Hematopoietic multipotent progenitor cell treated with erythropoietin and hydrocortisone succinate and interleukin-3 and kit ligand, for 17 days (in vitro differentiated cells): ENCODE measurements around the gene MGAT4C.

Experiments
- DNase-seq: peaks from one replicate; pipeline ENCODE4 v3.0.0-alpha.2; 2015; ENCODE audit warnings: low spot score

MGAT4C gene

DNA sequence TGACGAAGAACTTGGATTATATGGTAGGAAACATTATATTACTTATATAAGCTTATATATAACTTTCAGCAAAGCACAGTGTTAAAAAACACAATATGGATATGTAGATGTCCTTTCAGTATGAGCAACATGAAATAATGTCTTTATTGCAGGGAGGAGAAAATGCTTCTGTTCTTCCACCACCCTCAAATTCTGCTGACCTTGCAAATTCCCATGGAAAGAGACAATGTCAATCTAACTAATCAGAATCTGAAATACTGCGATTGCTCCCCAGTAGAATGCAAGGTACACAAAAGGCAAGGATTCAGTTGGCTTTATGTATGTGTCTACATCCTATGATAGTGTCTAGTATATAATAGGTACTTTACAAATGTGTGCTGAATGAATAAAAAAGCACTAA lies 26.4 kb downstream of the MGAT4C start:
- DNase-seq: no peak

DNA sequence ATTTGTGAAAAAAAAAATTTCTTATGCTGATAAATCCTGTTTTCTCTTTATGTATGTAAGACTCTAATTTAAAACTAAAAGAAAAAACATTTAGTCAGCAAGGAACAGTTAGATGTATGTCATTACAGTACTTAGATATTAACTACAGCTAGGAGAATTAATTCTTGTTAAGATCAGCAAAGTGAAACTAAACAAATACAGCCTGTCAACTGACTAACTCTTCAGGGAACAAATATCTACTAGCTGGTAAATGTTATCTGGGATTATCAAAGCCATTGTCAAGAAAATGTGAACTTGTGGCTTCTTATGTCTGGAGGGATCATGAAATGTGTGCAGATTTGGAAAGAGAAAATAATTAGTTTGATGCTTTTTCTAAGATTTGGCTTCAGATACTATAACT lies 27.5 kb downstream of the MGAT4C start:
- no peak for DNase-seq

DNA sequence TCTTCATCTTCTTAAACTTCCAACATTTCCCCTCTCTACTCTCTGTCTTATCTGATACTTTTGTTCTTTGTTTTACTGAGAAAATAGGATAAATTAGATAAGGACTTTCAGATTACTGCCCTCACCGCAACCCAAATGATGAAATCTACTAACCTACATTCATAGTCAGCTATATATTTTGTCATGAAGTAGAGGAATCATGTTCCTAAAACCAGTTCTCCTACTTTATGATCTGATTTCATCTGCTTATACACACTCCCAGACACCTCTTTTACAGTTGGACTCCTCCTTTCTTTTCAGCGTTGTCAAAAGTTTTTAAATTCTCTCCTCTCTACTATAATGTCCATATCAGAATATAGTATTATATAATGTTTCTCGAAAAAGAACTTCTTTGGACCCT lies 29.7 kb downstream of the MGAT4C start:
- no peak for DNase-seq

DNA sequence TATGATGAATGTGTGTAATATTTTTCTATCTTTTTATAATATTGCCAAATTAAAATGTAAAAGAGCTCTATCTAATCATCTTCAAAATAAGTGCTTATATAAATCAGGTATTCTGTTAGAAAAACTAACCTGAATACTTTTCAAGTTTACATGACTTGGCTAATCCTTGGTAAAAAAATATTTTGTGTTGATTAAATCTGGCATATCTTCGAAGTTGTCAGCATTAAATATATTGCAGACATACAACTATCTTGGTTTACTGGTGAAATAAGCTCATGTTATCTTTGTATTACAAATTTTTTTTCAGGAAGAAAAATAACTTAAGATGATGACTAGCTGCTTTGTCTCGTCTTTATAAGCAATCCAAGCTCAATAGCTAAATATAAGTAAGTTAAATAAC lies 39.6 kb downstream of the MGAT4C start:
- DNase-seq: no peak

DNA sequence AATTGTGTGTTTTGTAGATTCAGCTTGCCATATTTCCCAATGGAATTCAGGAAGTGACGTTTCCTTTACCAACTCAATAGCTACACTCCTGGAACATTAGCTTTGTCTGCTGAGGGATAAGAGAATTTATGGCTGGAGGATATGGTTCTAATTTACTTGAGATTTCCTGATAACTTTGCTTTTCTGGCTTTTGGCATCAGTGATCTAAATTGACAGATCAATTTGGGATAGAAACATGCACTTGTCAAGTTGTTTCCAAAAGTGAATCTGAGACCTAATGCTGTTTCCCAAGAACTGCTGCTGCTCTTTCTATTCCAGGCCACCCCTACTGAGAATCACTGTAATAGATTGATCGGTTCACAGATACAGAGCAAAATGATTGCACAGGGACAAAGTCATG lies 43.2 kb downstream of the MGAT4C start:
- DNase-seq: no peak

DNA sequence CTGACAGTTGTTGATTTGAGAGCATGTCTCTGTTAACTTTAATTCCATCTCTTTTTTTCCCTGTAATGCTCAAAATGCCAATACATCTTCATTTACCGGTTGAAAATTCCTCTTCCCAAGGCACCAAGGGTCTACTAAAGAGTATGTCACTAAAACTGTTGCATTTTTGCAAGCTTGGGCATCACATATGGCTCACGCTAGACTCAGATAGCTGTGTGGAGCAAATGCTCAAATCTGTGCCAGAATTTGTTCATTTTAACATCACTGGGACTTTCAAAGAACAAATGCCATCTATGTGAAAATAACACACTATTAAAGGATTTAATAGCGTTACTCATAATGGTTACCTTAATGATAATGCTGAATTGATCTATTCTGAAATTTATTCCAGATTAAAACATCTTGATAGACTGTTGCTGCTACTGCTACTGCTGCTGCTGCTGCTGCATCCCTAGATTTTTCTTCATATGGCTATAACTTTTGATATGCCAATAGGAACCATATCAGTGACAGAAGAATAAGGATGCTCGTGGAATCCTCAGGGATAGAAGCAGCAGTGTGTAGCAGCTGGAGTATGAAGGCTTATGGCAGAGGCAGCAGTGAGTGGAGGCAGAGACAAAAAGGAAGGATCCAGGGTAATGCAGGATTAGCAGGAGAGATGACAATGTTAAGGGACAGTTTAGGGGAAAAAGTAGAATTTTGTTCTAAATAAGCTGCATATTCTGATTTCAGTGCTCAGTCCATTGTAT lies 57.3 kb downstream of the MGAT4C start:
- DNase-seq: no peak

DNA sequence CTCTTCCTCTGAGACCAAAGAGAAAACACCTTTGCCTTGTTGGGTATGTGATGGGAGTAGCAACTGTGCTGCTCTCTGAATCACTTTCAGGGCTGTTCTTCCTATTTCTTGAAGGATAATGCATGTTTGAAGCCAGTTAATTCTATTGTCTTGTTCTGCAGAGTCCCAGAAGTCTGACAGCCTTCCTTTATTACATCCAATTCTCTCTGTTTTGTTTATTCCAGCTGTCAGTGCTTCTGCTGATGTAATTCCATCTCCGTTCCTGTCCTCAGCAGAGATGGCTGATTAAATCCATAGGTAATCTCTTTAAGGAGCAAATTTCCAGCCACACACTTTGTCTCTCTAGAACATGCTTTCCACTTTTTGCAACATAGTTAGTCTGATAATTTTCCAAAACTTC lies 59.7 kb downstream of the MGAT4C start:
- DNase-seq: no peak

DNA sequence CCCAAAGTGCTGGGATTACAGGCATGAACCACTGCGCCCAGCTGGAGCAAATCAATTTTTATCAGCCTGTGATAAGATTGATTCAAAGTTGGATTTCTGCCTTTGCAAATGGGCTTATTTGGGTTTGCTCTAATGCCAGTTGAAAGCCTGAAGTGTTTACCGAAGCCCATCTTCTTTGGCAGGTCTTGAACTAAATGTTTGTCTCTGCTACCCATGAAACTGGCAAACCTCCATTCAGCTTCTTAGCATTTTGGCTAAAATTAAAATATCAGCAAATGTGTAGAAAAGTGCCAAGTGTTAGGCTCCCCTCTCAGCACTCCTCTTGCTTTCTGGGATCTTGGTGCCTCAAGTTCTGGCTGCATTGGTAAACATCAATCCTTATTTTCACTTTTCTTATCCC lies 61.5 kb downstream of the MGAT4C start:
- DNase-seq: no peak

DNA sequence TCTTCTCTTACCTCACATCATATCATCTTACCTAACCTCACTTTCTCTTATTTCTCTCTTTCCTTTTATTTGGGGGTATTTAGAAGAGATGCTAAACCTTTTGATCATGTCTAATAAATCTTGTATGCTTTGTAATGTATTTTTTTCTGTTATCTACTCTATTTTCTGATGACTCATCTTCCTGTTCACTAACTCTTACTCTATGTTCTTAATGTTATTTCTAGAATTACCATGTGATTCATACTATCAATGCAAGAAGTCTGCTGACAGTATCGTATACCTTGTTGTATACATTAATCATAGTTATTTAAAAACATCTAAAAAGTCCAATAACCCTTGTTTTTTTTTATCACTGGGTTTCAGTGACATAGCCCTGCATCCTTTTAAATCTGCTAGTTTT lies 62.3 kb downstream of the MGAT4C start:
- no peak for DNase-seq

DNA sequence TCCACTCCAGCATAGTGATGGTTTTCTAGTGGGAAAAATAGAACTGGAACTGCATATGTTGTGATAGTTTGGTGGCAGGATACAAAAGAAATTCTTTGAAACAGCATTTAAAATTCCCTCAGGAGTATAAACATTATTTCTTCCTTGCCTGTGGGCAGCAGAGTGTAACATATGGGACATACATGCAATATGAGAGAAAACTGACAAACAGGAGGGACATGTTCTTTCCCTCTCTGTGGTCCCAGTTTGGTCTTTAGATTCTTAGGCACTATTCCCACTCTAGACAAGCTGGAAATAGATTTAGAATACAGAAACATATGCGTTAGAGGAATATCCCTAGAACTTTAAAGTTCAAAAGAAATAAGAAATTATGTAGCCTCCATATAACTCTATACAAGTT lies 68.0 kb downstream of the MGAT4C start:
- DNase-seq: no peak

DNA sequence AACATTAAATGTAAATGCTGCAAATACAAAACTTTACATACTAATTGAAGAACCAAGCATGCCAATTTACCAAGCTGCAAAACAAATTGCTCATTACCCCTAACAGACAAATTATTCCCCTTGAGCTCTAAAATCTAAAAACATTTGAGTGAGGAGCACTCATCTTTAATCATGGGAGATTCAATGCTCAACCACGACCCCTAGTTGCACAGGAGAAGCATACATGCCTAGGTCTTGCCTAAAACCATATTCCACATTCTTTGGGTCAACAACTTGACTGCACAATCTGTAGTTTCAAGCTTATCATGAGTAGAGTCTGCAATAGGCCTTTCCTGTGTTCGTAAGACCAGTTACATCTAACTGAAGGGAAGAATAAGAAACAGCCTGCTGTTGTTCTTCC lies 69.7 kb downstream of the MGAT4C start:
- no peak for DNase-seq

DNA sequence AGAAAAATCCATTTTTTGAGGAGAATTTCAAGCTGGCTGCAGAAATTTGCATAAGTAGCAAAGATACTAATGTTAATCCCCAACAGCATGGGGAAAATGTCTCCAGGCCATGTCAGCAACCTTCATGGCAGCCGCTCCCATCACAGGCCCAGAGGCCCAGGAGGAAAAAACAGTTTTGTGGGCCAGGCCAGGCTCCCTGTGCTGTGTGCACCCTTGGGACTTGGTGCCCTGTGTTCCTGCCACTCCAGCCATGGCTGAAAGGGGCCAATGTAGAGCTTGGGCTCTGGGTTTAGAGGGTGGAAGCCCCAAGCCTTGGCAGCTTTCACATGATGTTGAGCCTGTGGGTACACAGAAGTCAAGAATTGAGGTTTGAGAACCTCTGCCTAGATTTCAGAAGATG lies 76.3 kb downstream of the MGAT4C start:
- no peak for DNase-seq

DNA sequence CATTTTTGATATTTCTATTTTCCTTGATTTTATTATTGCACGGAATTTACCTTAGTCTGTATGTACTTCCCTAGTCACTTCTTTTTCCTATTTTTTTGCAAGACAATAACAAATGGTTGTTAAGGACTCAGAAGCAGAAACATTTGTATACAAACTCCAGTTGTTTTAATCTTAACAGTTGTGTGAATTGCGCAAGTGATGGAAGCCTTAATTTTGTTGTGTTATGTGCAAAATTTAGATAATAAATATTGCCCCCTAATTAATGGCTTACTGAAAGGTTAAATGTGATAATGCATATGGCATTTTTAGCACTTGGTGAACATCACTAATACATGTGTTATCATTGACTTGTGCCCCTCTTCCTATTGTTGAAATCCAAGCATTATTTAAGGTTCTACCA lies 82.0 kb downstream of the MGAT4C start:
- no peak for DNase-seq

DNA sequence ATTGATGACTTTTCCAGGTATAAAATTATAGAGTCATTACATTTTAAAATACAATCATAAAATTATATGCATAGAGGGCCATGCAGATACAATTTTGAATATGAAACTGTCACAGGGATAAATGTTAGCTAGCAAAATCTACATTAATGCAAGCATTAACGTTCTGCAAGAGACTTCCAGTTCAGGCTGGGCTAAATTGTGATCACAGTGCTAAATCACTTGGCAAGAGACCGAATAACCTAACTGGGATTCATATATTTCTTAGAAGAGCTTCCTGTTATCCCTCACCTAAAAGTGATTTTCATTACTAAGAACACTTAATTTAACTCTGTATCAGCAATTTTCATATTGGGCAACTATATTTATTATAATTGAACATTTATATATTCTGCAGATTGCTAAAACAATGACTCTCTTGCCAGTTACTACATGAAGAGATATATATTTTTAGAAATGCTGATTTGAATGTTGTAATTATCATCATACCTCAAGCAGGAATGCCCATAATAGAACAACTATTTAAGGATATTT lies 83.2 kb downstream of the MGAT4C start:
- no peak for DNase-seq

DNA sequence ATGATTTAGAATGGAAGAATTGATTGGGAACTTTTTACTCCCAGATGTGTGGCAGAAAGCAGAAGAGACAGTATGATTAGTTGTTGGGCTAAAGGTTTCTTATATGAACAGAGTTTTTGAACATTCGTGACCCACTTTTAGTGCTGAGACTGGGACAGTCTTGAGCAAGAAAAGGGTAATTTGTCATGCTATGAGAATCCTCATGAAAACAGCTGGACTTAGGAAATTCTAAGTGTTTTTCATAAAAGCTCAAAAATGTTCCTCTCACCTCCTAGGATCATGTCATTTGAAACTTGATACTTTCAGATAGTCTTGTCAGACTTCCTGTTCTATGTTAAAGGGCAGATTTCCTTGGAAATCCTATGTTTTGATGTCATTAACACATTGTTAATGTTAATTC lies 86.1 kb downstream of the MGAT4C start:
- no peak for DNase-seq

DNA sequence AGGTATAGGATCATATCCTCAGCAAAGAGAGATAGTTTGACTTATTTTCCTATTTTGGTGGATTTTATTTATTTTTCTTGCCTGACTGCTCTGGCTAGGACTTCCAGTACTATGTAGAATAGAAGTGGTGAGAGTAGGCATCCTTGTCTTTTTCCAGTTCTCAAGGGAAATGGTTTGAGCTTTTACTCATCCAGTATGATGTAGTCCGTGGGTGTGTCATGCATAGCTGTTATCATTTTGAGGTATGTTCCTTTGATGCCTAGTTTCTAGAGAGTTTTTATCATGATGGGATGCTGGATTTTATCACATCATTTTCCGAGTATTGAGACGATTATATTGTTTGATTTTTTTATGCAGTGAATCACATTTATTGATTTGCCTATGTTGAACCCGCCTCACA lies 97.2 kb downstream of the MGAT4C start:
- DNase-seq: no peak

DNA sequence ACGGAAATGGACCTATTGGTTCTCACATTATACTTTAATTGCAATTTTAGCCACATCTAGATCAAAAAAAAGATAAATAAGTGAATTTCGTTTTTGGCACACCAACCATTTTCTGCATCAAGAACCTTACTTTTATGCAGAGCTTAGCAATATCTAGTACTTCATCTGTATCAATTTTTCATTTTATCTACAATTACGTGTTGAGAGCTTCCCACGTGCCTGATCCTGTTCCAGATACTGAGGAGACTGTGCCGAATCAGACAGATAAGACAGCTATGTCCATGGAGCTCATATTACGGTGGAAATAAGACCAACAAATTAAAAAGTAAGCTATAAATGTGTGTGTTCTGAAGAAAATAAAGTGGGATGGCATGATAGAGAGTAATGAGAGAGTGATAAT lies 101.6 kb downstream of the MGAT4C start:
- no peak for DNase-seq

DNA sequence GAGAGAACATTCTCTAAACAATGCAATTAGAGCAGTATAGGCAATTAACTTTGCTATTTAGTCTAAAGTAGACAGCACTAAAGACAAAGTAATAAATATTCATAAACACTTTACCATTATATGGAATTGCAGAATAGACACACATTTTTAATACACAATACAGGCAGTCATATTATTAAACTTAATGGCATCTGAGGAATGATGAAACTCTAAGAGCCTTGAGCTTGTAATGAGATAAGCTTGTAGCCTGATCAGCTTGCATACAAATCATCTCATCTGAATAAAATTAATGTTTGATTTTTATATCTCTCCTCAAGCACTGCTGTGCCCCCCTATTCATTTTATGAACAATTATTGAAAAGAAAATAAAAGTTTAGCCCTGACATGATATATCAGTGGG lies 107.6 kb downstream of the MGAT4C start:
- DNase-seq: no peak

DNA sequence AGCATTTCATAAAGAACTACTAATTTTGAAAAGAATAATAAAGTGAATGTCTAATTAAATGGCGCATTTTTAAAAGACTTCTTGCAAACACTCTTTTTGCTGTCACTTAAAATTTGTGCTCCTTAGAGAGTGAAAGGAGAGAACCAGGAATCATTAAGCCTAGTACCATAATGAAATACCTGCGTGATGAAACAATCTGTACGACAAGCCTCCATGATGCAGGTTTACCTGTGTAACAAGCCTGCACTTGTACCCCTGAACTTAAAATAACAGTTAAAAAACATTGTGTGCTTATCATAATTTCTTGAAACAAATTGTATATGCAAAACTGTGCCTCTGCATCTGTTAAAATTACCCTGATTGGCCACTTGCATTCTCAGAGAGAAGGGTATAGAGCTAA lies 108.1 kb downstream of the MGAT4C start:
- no peak for DNase-seq

DNA sequence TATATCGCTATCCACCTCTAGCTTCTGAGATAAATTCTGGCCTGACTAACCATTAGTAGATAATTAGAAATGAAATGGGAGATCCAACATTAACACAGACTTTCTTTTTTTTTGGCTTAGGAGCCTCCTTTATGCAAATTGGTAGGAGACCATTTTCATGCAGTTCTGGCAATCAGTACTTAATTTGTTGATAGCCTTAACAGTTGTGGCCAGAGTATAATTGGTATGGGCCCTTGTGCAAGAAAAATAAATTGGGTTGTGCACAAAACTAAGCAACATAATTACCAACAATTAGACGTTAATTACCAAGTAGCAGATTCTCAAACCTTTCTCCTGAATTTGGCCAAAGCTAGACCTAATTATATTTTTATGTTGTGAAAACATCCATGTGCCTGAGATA lies 111.0 kb downstream of the MGAT4C start:
- no peak for DNase-seq

DNA sequence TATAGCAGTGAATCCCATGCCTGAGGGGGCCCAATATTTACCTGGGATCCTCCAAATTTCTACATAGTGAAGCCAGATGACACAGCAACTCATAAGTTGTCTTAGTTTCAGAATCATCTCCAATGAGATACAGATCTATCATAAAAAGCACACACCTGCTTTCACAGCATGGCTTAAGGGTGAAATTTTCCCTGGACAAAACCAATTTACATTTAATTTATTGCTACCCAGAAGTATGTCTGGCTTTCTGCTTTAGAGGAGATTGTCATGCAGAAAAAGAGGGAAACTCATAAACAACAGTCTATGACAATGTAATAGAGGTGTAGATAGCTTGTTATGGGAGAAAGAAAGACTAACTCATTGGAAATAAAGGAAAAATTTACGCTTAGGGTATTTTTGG lies 113.0 kb downstream of the MGAT4C start:
- DNase-seq: no peak

DNA sequence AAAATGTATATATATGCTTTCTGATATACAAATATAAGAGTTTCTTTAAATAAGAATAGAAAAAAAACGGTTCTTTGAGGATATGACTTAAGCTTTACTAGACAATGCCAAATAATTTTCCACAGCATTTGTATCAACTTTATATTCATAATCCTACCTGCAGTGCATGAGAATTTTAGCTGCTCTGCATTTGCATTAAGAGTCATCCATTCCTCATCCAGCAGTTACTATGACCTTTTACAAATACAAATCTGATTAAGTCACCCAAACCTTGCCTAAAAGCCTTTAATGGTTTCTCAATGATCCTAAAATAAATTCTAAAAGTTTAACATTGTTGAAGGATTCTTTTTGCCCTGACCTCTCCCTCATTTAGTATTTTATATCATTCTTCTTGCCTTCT lies 116.5 kb downstream of the MGAT4C start:
- no peak for DNase-seq

DNA sequence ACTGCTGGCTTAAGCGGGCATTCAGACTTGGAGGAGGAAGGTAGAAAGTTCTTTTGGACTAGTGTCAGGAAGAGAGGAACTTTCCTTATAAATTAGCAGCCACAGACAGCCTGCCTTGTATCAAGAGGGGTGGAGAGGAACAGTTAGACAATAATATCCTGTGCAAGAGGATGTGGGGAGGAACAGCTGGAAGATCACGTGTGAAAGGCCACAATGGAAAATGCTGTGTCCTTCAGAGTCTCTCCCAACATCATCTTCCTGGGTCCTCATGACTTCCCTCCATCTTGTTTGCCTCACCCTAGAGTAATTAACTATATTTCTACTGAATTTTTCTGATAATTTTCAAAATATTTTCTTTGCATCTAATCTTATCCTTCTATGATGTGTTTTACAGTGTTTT lies 117.4 kb downstream of the MGAT4C start:
- no peak for DNase-seq

DNA sequence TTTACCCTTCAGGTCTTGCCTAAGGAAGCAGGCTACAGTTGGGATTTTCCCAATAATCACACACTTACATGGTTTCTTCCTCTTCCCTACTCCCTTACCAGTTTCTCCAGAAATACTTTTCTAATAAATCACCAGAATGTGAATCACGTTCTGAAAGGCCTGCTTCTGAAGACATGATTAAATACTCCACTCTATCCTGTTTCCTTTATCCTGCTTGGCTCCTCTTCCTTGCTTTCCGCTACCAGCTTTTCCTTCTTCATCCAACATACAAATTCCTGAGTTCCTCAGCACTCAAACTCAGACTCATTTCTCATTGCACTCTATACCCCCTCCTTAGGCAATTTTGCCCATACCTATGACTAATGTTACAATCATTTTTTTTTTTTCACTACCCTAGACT lies 118.3 kb downstream of the MGAT4C start:
- DNase-seq: no peak

DNA sequence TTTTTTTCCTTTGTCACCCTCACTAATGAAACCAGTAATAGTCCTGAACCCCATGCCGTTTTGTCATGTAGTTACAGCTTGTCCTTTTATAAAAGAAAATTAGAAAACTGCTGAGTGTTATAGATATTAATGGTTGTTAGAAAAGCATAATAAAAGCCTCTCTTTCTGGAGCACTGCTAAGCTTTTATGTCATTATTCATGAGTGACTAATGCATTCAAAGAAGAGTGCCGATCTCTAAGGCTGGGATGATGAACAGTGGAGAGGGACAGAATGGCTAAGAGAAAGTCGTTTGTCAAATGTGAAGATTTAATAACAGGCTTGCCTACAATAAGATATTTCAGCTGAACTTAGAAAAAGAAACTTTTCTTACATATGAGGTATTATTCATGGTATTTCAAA lies 121.6 kb downstream of the MGAT4C start:
- no peak for DNase-seq
